M059J (cell line): ENCODE data around the gene SPAG16. TPM values are rescaled to one million over a fixed set of nuclear protein-coding genes. Genes with fewer than 3 reads are reported as not detected.

Source experiments
- DNase-seq: peaks from one replicate; pipeline ENCODE4 v3.0.0-alpha.2; 2012; ENCODE audit warnings: low read depth
- total RNA-seq: library from RNA; depleted of rRNA; stranded (reverse); fragments of >200 nt; shearing (Covaris generic); gene quantifications from 2 replicates; pipeline ENCODE4 v1.2.3, GENCODE V29; 2014; rRNA removed

SPAG16 gene
- total RNA-seq, result 20.8 and 37.8 TPM in 2 replicates

DNA sequence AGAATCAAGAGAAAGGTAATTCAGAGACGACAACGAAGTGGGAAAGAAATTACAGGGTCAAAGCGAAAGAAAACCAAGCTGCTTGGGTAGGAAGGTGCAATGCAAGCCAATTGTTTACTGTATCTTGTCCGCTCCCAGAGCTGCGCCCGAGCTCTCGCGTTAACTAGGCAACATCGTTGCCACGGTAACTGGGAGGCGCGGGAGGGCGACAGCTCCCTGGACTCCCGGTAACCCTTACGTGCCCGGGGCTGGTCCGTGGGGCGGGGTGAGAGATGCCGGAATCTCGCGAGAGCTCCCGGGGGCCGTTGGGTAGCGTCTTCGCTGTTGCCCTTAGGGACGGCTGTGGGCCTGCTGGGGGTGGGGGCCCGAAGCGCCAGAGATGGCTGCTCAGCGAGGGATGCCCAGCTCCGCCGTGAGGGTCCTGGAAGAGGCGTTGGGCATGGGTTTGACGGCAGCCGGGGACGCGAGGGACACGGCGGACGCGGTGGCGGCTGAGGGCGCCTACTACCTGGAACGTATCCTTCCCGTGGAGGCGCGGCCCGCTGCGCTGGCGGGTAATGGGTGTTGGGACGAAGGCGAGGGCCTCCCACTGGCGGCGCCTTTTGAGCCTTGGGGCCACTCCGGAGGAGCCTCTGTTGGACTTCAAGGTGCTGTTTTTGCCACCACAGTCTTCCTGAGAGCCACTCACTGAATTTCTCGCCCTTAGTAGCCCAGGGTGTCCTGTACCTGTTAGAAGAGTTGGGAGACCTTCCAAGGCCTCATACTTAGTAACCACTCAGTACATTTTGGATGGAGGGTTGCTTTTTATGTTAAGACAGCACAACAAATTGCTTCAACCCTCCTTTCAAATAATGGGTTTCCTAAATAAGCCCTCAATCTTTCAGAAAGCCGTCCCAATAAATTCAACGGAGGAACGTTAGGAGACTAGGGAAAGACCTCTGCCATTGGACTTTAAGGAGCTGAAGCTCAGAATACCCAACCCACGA lies at the start of gene SPAG16:
Gene SPAG16 (plus strand): TSS at position 360 of the 986 bp plus-strand sequence.
- DNase-seq, result peak; percentile 98

DNA sequence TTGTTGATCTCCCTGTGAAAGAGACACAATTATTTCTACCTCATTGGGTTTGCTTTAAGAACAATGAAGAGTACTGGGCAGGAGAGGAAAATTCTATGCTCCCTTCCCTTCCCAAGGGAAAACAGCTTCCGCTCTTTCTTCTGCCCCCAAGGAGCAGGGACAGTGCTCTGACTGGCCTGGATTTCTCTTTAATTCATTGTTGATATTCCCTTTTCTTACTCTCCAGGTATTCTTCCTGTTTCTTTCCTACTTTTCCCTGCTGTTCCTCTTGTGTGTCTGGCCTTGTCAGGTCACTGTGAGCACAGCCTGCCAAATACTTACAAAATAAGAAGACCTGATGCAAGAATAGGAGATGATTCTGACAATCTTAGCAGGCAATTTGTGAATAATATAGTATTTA lies 49.6 kb upstream of the SPAG16 start:
- DNase-seq, result no peak

DNA sequence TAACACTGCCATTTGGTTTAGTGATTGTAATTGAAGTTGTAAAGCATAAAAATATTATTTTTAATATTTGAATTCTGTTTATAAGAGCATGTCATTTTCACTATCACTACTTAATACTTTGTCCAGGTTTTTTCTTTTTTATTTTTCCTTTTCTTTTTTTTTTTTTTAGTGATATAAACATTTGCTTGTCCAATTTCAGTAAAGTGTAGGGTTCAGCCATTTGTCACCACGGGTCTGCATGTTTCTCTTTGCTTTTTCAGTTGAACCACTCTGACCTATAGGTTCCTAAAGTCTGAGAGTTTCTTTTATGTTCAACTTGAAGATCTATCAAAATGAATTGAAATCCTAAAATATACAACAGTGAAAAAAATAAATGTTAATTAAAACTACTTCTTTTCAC lies 48.5 kb upstream of the SPAG16 start:
- DNase-seq, result no peak

DNA sequence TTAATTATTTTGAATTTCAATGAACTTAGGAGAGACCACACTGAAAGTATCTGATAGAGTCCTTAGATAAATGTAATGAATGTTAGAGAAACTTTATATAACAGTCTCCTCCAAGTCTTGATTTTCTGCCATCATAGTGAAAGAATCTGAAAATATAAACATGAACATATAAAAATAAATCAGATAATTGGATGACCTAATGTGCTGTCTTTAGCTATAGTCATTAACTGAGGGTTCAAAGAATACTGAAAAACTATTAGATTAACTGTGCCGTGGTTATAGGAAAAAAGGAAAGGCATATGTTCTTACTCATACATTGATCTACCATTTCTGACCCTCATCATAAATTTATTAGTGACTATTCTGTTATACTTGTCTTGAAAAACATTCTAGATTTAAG lies 47.0 kb upstream of the SPAG16 start:
- no peak for DNase-seq

DNA sequence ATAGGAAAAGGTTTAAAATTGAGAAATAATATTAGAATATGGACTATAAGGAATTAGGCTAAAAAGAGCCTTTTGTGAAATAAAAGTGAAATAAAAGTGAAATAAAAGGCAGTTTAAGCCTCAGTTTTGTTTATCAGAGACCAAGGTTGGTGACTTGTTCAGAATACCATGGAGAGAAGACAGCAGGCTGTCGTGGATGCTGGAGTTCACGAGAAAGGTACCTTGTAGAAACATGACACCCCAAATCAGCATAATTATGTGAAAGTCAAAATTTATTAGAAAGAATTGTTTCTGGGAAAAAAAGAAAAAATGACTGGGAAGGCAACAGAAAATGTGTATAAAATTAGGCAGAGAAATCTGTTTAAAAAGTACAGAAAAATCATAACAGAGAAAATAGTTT lies 46.5 kb upstream of the SPAG16 start:
- no peak for DNase-seq

DNA sequence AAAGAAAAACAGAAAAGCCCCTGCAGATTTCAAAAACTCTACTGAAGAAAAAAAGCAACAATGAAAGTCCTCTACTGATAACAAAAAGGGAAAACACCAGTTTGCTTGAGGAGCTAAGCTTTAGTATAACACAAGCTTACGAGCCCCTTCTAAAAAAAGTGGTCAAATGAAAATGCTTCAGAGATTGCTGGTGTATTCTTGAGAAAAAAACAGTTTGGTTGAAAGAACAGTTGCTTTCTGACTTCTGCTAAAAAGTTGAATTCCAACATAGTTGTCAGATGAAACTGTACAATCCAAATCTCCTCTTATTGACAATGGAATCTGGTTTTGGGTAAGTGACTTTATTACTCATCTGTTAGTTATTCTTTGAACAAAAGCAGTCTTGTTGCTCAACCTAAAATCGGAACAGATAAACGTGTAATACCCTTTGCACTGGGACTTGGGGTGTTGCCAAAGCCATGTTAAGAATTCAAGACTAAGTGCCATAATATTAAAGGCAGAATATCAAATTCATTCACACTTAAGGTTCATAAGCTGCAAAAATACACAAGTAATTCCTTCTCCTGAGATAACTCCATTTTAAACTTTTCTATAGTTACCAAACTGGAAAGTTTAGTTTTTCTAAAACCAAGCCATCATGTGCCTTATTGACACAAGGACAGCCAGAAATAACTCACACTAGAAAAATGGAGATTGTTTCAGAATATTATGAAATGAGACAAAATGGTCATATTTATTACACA lies 45.3 kb upstream of the SPAG16 start:
- DNase-seq, result peak; percentile 90

DNA sequence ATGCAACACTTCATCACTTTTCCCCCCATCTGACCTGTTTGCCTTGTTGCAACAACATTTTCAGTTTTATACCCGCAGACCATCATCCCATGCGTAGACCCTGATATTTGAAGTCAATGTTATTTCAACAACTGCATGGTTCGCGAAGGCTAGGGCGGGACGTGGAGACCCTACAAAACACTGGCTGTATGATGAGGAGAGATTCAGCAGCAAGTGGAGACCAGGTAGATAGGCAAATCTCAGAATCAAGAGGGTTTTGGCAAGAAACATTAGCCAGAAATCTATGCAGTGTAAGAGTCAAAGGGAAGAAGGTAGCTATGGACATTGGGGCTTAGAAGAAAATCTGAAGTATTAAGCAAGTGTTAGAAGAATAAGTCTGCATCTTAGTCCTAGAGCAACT lies 42.4 kb upstream of the SPAG16 start:
- DNase-seq, result no peak

DNA sequence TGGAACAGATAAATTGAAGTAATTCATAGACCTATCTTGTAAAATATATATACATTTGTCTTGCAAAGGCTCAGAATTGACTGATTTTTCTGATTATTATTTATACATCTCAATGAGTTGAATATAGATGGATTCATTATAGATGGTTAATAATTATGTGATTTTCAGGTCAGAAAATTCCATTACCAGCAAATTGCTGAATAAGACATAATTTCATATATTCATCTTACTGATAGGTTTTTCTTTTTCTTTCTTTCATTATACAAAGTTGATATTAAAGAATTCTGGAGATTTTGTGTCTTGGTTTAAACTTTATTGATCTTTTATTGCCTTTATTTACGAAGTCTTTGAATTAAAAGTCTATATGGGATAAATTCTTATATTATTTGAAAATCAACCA lies 41.6 kb upstream of the SPAG16 start:
- no peak for DNase-seq

DNA sequence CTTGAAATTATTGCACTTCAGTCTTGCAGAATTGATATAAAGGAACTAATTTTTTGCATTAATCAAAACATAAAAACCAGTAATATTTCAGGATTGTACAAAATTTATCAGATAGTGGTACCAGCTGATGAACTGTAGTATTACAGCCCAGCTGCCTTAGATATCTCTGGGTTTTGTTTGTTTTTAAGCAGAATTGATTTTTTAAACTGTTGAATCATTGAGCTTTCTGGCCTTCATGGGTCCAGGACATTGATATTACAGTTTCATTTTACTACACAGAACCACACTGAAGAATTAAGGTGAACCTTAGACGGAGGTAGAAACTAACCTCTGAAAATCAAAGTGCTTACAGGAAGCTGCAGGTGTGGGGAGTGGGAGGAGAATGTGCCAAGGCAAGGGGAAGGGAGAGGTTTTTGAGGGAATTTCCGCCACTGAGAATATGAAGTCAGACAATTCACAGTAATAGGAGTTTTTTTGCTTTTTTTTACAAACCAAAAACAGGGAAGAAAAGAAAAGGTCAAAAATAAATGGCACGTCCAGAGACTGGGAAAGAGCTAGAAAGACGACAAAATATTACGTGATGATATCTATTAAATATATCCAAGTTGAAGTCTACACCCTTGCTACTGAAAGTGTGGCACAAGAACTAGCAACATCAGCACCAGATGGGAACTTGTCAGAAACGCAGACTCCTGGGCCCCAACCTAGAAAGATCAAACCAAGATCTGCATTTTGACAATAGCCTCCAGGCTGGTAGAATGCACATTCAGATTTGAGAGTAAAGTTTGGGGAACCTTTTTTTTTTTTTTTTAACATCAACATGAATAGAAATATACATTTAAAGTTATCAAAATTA lies 40.8 kb upstream of the SPAG16 start:
- no peak for DNase-seq

DNA sequence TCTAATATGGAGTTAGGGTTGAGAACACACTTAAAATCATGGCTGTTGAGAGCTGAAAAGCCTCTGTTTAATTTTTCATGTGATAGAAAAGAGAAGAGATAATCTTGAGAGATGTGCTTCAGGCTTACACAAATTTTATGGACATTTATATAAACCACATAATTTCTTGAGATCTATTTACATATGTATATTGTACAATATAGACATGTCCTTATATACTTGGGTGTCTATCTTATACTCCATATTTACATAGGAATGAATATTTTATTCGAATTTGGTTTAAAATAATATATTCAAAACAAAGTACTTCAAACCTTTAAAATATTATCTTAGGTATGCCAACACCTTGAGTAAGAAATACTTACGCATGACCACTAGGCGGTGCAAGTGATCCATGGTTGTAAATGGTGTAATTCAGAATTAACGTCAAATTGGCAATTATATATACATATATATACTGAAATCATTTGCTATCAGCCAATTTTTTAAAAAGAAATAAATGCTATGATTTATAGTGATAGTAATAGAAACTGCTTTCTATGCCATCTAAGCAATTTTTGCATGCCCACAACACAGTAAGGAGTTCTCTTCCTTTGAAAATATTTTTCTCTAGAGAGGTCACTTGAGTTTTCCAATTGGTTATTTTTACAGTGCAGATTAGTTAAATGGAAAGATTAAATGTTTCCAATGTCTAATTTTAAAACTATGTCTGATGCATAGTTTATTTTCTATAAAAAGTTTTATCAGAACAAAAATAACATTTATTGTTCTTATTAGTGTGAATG lies 37.6 kb upstream of the SPAG16 start:
- DNase-seq, result peak; percentile 44

DNA sequence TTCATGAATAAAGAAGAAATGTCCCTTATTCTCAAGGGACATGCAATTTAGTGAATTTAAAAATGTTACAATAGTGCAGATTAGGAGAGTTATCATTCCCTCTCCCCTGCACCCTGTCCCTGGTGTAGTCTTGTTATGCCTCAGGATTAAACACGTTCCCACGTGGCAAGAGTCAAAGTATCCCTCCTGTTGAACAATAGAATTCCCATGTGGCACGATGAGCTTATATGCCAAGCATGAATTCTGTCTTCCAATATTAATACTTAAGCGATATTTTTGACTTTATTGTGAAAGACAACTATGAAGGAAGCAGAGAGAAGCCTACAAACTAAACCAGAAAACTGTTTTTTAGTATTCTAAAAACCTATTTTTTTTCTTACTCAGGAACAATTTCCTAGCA lies 36.7 kb upstream of the SPAG16 start:
- DNase-seq, result no peak

DNA sequence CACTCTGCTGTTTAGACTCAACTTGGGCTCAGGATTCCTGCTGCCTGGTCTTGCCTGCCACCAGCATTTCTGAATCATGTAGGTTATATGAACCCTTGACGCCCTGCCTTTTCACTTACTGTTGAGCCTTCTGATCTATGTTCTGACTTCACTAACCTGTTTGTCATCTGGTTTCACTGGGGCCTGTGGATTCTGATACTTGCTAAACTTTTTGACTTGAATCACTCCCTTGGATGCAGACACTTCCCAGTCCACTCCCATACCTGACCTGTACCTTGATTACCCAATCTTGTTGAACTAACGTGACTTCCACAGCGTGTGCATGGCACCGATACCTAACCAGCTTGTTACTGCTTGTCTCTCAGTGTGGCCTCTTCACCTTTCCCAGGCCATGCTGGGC lies 35.6 kb upstream of the SPAG16 start:
- no peak for DNase-seq

DNA sequence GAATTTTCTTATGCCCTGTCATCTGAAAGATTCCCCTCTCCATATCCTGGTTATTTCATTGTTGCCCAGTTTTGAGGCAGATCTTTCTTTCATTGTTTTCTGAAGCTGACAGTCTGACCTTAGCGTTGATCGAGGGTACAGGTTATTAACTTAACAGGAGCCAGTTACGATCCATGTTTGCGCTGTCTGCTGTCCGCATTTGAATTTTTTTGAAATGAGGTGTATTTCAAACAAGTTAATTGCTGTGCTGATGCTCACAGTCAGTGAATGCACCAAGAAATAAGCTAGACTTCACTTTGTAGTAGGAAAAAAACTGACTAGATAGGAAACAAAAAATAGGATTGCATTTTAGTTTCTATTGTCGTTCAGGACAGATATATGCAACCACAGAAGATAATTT lies 34.8 kb upstream of the SPAG16 start:
- no peak for DNase-seq

DNA sequence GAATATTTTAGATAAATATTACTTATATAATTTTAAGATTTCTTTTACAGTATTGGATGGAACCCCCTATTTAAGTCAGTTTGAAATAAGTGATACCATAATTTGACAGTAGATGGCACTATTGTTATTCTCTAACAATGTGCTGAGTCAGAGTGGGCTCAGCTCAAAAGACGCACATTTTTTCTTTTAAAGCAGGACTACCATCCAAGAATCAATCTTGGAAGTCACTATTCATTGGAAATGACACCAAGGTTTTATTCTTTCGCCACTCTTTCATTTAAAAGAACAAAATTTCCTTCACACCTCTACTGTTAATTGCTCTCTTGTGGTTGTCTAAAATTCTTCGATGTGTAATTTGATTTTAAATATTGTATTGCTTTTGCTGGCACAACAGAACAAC lies 32.6 kb upstream of the SPAG16 start:
- DNase-seq, result peak; percentile 57

DNA sequence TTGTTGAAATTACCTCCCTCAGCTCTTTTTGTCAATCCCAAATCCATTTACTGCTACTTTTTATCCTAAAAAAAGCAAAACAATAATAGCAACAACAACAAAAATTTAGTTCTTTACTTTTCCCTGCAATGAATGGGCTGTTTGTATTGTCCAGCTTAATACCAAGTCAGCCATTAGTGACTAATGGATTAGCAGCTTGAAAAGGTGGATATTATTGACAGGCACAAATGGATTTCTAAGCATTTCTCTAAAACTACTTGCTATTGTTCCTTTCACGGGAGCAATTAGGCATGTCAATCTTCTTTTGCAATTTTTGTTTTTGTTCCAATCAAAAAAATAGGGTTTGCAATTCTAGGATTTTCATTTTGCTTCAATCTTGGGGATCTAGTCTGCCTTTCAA lies 32.1 kb upstream of the SPAG16 start:
- DNase-seq, result no peak

DNA sequence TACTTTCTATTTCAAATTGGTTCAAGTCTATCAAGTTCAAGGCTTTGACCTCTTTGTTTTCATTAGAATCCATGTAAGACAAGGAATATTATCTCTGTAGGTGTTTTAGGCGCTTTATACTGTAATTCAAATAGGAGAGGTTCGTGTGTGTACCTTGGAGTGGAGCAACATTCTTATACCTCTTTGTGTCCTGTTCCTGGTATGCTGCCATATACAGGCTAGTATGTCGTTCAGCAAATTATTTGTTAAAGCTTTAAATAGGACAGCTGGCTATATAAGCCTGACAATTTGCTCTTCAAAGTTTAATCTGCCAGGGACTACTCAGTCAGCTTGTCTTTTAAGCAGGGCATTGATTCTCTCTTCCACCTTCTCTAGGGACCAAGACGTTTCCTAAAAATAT lies 31.1 kb upstream of the SPAG16 start:
- no peak for DNase-seq

DNA sequence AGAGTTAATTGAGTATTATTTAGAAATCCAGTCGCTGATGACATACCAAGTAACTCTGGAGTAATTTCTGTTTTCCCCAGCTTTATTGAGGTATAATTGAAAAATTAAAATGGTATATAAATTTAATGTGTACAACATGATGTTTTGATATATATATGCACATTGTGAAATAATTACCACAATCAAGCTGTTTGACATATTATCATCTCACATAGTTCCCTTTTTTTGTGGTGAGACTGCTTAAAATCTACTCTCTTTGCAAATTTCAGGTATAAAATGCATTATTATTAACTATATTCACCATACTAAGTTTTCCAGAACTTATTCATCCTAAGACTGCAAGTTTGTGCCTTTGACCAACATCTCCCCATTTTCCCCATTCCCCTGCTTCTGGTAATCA lies 25.0 kb upstream of the SPAG16 start:
- no peak for DNase-seq

DNA sequence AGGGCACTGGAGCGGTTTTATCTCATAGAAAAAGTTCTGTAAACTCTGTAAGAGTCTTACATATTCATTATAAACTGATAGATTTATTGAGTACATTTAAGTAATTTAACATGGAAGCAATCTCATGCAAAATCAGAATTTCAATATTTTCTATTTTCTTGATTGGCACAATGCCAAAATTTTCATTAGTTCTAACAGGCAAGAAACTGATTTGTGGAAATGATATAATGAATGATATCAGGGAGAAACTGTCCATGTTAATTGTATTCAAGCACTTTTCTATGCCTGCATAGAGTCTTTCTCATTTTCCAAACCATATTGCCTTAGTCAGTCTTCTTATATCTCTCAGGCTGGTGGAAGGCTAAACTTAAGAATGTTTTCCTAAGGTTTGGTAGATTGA lies 23.0 kb upstream of the SPAG16 start:
- no peak for DNase-seq

DNA sequence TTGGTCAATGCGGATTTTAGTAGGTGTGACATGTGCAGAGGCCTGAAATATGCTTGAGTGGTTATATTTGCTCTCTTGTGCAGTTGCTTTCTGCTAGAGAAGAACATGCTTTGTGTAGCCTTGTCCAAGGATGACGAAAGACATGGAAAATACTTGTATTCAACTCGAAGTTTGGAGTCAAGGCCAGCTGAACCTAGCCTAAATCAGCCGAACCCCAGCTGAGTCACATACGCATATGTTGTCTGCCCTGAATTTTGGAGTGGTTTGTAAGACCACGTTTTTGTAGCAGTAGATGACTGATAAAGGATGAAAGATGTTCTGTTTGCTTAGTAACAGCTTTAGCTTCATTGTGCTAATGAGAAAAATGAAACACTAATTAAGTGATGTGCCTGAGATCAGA lies 22.5 kb upstream of the SPAG16 start:
- DNase-seq, result no peak

DNA sequence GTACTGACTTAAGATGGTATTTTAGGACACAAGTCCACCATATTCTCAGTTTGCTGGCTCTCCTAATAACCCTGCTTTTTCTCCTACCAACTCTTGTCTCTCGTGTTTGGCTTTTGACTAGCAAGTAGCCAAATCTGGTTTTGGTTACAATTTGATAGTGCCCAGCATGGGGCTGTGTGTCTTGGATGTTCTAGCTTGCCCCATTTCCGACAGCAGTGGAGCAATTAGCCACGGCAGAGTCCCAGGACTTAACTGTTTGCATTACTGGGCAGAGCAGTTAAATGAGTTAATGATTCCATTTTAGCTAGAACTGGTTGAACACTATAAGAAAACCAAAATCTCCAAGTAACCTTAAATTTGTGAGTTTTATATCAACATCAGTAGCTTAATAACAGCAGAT lies 18.6 kb upstream of the SPAG16 start:
- no peak for DNase-seq

DNA sequence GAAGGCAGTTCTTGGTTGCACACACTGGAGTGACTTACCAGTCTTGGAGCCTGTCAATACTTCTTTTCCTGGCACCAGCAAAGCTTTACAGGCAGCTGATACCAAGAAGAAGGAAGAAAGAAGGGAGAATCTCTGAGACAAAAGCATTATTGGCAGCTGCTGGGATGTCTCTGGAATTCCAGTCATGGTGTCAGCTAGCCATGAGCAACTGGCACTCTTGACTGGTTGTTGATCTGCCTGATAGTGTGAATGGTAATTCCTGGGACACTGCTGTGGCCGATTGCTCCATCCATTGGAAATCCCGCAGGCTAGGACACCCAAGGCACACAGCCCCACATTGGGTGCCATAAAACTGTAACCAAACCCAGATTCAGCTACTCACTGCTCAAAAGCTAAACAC lies 17.8 kb upstream of the SPAG16 start:
- no peak for DNase-seq
